Colonic mucosa (tissue), 4 donors: ENCODE data around the gene CFB. TPM values are rescaled to one million over a fixed set of nuclear protein-coding genes. Genes with fewer than 3 reads are reported as not detected.

Source experiments
- DNase-seq: peaks from one replicate; pipeline ENCODE4 v3.0.0-alpha.2; 2020
- H3K27ac ChIP-seq: fragments of 200-600 bp; one replicate; pipeline ENCODE4 v1.8.0; 2021
- H3K27me3 ChIP-seq: fragments of 200-600 bp; one replicate; pipeline ENCODE4 v1.8.0; 2021
- H3K36me3 ChIP-seq: fragments of 200-600 bp; one replicate; pipeline ENCODE4 v1.8.0; 2021
- H3K4me1 ChIP-seq: fragments of 200-600 bp; one replicate; pipeline ENCODE4 v1.8.0; 2021; ENCODE audit warnings: mild to moderate bottlenecking
- H3K4me3 ChIP-seq: fragments of 200-600 bp; one replicate; pipeline ENCODE4 v1.8.0; 2021
- H3K9ac ChIP-seq, 2 donors: one replicate each; pipeline ENCODE4 v1.7.0; 2013; ENCODE audit warnings: control low read depth in 2 of 2, low read depth in 2 of 2, low read length in 2 of 2
- H3K9me3 ChIP-seq: fragments of 200-600 bp; one replicate; pipeline ENCODE4 v1.8.0; 2021
- CTCF ChIP-seq: fragments of 200-600 bp; IDR thresholded peaks from one replicate; pipeline ENCODE4 v1.8.0; 2022; ENCODE audit warnings: antibody characterized with exemption, mild to moderate bottlenecking
- intact Hi-C: fragments of 100-400 bp; cut with DNase I; formaldehyde crosslinking; loops from one replicate; pipeline ENCODE4 v1.14.1; 2022
- total RNA-seq, 2 donors: library from RNA; stranded (reverse); fragmentation: NEBNext Ultra II Directional in 1 of 2; extraction: Animal tissue kit (Norgen Biotek cat#: 25700) in 1 of 2; gene quantifications; one replicate each; pipeline ENCODE4 v1.2.1, GENCODE V29; 2021
- donor health status: healthy.
- donor health status: DM: no; HTN: no; CAD: no.
- donor health status: DM: no; HTN: no; CAD: no.

Gene CFB
- total RNA-seq, 2 donors from 2014 or later: 20.4 to 60.6 TPM

GRCh38 chr6:31898383-31899011 is 47.4 kb upstream of the CFB start:
- Histone ChIP-seq H3K36me3 (no peaks in the 10 kb centered on the region), H3K9me3 (no peaks in the 10 kb centered on the region), H3K4me1 (no peaks in the 10 kb centered on the region), H3K27me3 (no peaks in the 10 kb centered on the region), H3K27ac (peak overlapping the region; percentile 83), H3K4me3 (peak overlapping the region; percentile 95), H3K9ac (peak overlapping the region; percentile 70 to 94)
- no peak for TF ChIP-seq CTCF
- DNase-seq: peak; percentile 63
- intact Hi-C loops: no loop called here

DNA sequence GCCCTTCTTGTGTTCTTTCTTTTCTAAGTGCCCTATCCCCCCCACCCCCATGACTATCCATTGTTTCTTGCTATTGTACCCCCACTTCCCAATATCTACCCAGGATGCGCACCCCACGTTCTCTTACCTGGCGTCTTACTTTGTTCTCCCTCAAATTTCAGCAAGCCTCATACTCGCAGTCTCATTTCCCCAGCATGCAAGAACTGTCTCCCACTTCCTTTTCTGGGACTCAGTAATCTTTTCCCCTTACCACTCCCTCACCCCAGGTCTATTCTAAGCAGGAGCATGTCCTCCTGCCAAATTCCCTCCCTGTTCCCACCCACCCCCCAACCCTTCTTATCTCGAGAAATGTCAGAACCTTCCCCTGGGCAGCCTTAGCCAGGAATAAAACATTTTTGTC is 46.7 kb upstream of the CFB start:
- no peak for DNase-seq
- no peaks in the 10 kb centered on the region for H3K27me3 ChIP-seq
- intact Hi-C loops: no loop called here
- H3K4me3 ChIP-seq: no peak overlapping the region
- no peak overlapping the region for H3K9ac ChIP-seq
- TF ChIP-seq CTCF: no peak
- H3K9me3 ChIP-seq: no peaks in the 10 kb centered on the region
- no peaks in the 10 kb centered on the region for H3K4me1 ChIP-seq
- H3K27ac ChIP-seq: no peak overlapping the region
- H3K36me3 ChIP-seq: no peaks in the 10 kb centered on the region

DNA sequence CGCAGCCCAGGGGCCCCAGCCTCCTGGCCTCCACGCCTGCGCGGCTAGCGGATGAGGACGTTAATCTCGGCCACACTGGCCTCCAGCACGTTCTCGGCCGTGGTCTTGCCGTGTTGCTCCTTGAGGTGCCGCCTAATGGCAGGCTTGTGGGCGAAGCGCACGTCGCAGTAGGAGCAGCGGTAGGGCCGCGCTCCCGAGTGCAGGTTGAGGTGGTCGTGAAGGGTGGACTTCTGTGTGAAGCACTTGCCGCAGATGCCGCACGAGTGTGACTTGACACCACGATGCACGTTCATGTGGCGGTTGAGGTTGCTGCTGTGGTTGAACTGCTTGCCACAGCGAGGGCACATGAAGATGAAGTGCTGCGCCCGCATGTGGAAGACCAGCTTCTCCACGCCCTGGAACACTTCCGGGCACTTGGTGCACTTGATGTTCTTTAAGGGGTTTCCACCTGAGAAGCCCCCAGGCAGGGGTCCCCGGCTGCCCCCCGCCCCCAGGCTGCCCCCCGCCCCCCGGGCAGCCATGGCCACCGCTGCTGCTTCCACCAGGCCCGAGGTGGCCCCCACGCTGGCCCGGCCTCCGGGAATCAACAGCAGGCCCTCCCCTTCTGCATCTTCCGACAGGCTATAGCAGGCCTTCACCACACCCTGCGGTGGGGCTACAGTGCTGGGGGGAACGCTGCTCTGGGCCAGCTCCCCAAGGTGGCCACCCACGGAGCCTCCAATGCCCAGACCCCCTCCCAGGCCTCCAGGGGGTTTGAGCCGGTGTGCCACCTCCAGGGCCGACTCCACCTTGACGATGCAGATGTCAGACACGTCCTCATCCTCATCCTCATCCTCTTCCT is 45.8 kb upstream of the CFB start:
- H3K9me3 ChIP-seq: no peaks in the 10 kb centered on the region
- H3K36me3 ChIP-seq: no peaks in the 10 kb centered on the region
- no peak for TF ChIP-seq CTCF
- intact Hi-C loops: loop anchor here (5.0 kb wide), 1 partner anchor 52 kb away; no protein-coding TSS in a partner anchor
- H3K27ac ChIP-seq: no peak overlapping the region
- no peaks in the 10 kb centered on the region for H3K4me1 ChIP-seq
- DNase-seq: no peak
- H3K4me3 ChIP-seq: no peak overlapping the region
- no peaks in the 10 kb centered on the region for H3K27me3 ChIP-seq
- no peak overlapping the region for H3K9ac ChIP-seq

GRCh38 chr6:31900917-31901414 is 44.9 kb upstream of the CFB start:
- Histone ChIP-seq H3K9me3 (no peaks in the 10 kb centered on the region), H3K4me1 (no peaks in the 10 kb centered on the region), H3K4me3 (peak overlapping the region; percentile 50), H3K27ac (peak overlapping the region; percentile 82), H3K9ac (peak overlapping the region; percentile 47 to 85), H3K27me3 (no peaks in the 10 kb centered on the region), H3K36me3 (no peaks in the 10 kb centered on the region)
- peak; percentile 47 for DNase-seq
- intact Hi-C loops: loop anchor here (5.0 kb wide), 1 partner anchor 51 kb away; no protein-coding TSS in a partner anchor
- TF ChIP-seq CTCF: no peak

- H3K4me3 ChIP-seq: peak overlapping the region; percentile 50
- DNase-seq: peak; percentile 72
- no peaks in the 10 kb centered on the region for H3K27me3 ChIP-seq
- H3K36me3 ChIP-seq: no peaks in the 10 kb centered on the region
- intact Hi-C loops: loop anchor here (5.0 kb wide), 1 partner anchor 51 kb away; no protein-coding TSS in a partner anchor
- peak overlapping the region; percentile 82 for H3K27ac ChIP-seq
- TF ChIP-seq CTCF: no peak
- H3K4me1 ChIP-seq: no peaks in the 10 kb centered on the region
- H3K9ac ChIP-seq: peak overlapping the region; percentile 72 to 85
- H3K9me3 ChIP-seq: no peaks in the 10 kb centered on the region
Measured at GRCh38 chr6:31901415-31901952, 44.4 kb upstream of the CFB start.
